ENCODE results near the gene RSPO4.
"Not testable (repeated sequence)": the region's sequence is repeated elsewhere in the genome, so short reads cannot be mapped to it uniquely, and the experiment has no call there.

Gene RSPO4

DNA sequence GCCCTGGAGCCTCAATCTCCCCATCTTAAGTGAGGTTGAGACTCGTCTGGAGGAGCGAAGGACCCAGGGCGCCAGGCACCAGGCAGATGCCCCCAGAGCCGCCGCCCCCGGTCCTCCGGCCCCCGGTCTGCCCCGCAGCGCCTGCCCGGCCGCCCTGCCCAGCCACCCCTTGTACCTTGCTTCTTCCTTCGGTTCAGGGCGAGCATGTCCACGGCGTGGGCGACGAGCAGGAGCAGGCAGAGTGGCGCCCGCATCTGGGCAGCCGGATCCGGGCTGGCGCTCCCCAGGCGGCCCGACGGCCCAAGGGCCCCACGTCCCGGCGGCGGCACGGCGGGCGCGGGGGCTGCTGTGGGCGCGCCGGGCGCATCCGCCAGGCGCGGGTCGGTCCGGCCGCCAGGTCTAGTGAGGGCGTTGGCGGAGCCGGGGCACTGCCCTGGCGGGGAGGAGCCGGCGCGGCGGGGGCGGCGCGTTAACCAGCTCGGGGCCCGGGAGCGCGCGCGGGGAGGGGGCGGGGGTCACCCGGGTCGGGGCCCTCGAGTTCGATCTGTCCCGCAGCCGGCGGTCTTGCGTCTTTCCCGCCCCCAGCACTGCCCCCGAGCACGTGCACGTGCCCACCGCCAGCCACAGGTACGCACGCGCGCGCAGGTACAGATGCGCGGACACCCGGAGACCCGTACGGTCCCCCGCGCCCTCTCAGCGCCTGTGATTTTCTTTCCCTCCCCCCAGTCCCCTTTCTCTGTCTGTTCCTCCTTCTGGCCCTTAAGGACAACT is at the start of gene RSPO4:
TSS of gene RSPO4 (minus strand) at position 401 of the 771 bp plus-strand sequence. CDS start at position 254, 147 bp downstream.
- no peak for DNase-seq (ENCODE audit: low spot score)

DNA sequence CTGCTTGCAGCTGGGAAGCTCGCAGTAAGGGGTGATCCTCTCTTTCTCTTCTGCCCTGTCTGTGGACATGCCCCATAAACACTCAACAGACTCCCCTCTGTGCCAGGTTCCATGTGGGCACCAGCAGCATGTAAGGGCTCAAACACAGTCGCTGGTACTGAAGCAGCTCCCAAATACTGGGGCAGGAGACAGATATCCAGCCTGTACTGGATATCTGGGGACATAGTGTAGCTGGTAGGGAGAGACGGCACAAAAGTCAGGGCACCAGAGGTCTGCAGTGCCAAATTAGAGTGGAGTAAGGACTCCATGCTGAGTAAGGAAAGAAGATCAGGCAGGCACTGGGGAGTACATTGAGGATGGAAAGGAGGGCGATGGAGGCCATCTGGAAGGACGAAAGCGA is 48.3 kb upstream of the RSPO4 start:
- DNase-seq (ENCODE audit: low spot score), result no peak

- no peak for DNase-seq (ENCODE audit: low spot score)
Observed at GRCh38 chr20:1045860-1046418, 43.8 kb upstream of the RSPO4 start.

GRCh38 chr20:1041845-1042390 is 39.8 kb upstream of the RSPO4 start:
- DNase-seq (ENCODE audit: low spot score), result no peak

- no peak for DNase-seq (ENCODE audit: low spot score)
Observed at GRCh38 chr20:1038205-1038604, 36.1 kb upstream of the RSPO4 start.

GRCh38 chr20:1037039-1037438 is 34.9 kb upstream of the RSPO4 start:
- DNase-seq (ENCODE audit: low spot score), result no peak

DNA sequence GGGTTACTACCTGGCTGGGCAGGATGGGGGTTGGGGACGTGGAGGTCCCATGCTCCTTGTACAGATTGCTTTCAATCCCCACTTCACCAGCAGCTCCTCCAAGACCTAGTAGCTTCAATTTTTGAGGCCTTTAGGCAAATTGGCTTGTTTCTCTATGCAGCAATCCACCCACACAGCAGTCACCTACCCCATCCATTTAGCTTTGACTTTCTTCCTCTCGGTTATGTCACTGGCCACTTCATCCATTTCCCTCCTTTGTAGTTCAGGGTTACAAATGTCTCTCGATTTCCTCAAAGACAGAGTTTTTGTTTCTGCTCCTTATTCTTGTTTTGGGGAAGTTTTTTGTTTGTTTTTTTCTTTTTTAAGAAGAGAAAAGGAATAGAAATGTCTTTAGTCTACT is 33.4 kb upstream of the RSPO4 start:
- DNase-seq (ENCODE audit: low spot score), result no peak

GRCh38 chr20:1034415-1034789 is 32.3 kb upstream of the RSPO4 start:
- no peak for DNase-seq (ENCODE audit: low spot score)

- no peak for DNase-seq (ENCODE audit: low spot score)
Observed at GRCh38 chr20:1033751-1034414, 31.8 kb upstream of the RSPO4 start.

- no peak for DNase-seq (ENCODE audit: low spot score)
Observed at GRCh38 chr20:1029980-1030379, 27.9 kb upstream of the RSPO4 start.

GRCh38 chr20:1026214-1026613 is 24.1 kb upstream of the RSPO4 start:
- DNase-seq (ENCODE audit: low spot score), result not testable (repeated sequence)

DNA sequence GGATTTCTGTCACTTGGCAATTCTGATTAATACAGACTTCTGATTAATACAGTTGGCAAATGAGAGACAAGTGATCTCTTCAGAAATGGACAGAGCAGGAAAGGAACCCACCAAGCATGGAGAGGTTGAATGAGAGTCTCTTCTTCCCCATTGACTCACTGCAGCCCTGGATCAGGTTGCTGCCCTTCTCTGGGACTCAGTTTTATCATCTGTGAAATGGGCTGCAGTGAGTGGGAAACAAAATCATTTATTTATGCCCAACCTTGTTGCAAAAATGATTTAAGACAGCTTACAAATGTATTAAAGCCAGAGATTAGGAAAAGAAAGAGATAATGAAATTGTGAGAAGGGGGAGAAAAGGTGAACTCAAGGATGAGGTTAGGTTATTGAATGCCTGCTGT is 20.8 kb upstream of the RSPO4 start:
- DNase-seq (ENCODE audit: low spot score), result no peak

DNA sequence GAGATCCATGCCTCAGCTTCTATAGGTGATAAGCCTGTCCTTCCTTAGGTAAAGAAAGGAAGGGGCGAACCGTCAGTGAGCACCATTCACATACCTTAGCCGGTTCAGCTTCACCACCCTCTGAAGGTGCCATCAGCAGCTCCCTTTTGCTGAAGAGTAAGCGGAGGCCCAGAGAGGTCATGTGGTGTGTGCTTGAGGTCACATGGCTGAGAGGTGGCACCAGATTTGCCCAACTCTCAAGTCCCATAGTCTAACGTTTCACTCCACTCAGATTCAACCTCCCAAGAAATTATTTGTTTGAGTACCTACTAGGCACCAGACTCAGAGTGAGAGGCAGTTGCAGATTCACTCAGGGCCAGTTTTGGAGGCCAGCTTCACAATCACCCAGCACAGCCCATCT is 18.5 kb upstream of the RSPO4 start:
- DNase-seq (ENCODE audit: low spot score), result no peak

GRCh38 chr20:1019344-1019743 is 17.2 kb upstream of the RSPO4 start:
- no peak for DNase-seq (ENCODE audit: low spot score)

DNA sequence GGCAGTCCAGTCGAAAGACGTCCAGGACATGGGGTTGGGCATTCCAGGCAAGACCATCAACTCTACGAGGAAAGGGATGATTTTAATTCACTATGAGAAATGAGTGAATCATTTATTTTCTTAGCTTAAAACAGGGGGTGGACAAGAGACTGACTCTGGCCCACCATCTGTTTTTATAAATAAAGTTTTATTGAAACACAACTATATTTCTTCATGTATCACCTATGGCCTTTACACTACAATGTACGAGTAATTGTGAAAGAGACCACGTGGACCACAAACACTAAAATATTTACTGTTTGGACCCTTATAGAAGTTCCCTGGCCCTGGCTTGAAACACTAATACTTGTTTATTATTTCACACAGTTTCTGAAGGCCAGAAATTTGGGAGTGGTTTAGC is 15.6 kb upstream of the RSPO4 start:
- no peak for DNase-seq (ENCODE audit: low spot score)

DNA sequence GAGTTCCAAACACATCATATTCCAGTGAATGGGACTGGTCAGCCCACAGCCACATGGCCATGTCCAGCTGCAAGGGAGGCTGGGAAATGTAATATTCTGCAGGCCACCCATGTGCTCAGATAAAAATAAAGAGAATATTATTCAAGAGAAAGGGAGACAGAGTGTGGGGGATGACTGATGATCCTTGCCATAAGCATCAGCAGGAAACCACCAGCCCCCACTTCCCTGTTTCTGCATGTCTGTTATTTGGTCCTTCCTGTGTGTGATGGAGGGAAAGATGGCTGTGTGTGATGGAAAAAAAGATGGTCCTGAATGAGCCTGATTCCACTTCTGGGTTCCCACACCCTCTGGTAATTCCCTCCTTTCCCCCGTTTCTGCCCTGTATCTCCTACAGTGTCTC is 13.1 kb upstream of the RSPO4 start:
- DNase-seq (ENCODE audit: low spot score), result no peak

GRCh38 chr20:1014471-1014870 is 12.4 kb upstream of the RSPO4 start:
- DNase-seq (ENCODE audit: low spot score), result no peak

DNA sequence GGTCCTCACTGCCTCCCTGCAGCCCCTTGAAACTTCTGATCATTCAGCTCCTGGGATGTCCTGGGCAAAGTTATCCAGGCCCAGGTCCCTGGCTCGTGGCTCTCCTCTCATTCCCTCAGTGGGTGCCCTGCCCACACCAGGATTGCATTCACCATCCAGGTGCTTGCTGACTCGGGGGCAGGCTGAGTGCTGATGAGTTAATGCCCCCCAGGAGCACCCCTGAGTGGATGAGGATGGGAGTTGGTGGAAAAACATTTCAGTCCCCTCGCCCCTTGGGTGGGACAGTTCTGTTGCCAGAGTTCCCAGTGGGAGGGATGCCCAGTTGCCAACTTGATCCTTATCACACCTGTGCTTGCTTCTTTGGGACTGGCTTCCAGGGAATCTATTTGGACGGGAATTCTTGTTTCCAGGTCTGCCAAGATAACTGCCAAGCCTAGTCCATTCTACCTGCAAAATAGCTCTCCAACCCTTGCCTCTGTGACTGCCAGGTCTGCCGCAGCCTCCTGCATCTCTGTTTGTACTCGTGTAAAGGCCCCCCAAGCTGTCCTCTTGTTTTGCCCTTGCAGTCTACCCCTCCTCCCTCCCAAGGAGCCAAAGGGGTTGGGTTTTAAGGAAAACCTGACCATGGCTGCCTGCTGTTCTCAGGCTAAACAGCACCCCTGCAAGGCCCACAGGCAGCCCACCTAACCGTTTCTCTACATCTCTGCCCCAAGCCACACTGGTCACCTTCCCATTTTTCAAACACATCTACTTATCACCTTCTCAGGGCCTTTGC is 11.6 kb upstream of the RSPO4 start:
- DNase-seq (ENCODE audit: low spot score), result no peak

DNA sequence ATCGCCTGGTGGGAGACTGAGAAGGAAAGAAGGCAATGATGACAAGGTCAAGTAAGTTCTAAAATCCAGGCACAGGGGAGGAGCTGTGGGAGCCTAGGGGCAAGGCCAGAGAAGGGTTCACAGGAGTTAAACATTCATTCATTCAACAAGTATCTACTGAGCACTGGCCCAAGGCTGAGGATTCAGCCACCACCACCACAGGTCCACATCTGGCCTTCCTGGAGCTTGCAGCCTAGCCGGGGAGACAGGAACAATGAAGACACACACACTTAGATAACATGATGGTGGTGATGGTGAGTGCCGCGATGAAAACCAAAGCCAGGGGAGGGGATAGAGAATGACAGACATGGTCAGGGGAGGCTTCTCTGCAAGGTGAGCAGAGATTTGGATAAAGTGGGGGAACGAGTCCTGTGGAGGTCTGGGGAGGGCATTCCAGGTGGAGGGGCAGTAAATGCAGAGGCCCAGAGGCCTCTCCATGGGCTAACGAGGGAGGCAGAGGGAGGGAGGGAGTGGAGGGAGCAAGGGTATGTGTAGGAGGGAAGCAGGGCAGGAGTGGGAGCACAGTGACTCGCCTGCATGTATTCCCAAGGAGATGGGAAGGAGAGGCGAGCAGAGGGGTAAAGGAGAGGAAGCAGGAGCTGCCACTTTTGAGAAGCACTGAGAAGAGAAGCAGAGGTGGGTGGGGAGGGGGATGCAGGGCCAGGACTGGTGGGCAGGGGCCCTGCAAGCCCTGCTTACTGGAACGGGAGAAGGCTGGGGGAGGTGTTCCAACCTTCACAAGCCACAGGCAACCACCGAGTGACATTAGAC is 10.5 kb upstream of the RSPO4 start:
- no peak for DNase-seq (ENCODE audit: low spot score)

- DNase-seq (ENCODE audit: low spot score), result no peak
Observed at GRCh38 chr20:1010659-1011058, 8.5 kb upstream of the RSPO4 start.

GRCh38 chr20:1005452-1006027 is 3.4 kb upstream of the RSPO4 start:
- no peak for DNase-seq (ENCODE audit: low spot score)

Measured in CD4-positive, alpha-beta T cell treated with Interleukin-15 for 4 hours (primary cell).